H1 (cell line): ENCODE data around the gene SHMT2. TPM values are rescaled to one million over a fixed set of nuclear protein-coding genes. Genes with fewer than 3 reads are reported as not detected.

Experiments
- CTCF ChIA-PET: fragments of 300-600 bp; sonication (Branson Sonifier 250); formaldehyde crosslinking; loops from one replicate; lab custom pipeline; 2021; ENCODE audit not compliant: partially characterized antibody; lab: Charles Lee
- POLR2A ChIA-PET: fragments of 300-600 bp; sonication (Branson Sonifier 250); formaldehyde crosslinking; loops from one replicate; lab custom pipeline; 2021; ENCODE audit warnings: inconsistent platforms; ENCODE audit not compliant: partially characterized antibody; lab: Charles Lee
- DNase-seq, 2 experiments: peaks; one replicate each; pipeline versions ENCODE4 v3.0.0 to v3.0.0-alpha.2; 2010 to 2022; ENCODE audit warnings: low spot score in 2 of 2, low read depth in 1 of 2, mixed read lengths in 1 of 2
- FAIRE-seq: peaks from 2 replicates; lab custom pipeline; 2011; peaks lifted over from hg19 to GRCh38; lab: Jason Lieb, UNC
- H2AFZ ChIP-seq: 2 replicates; pipeline ENCODE4 v1.8.1; 2012; ENCODE audit warnings: low read length, inconsistent platforms
- H2AK5ac ChIP-seq: 2 replicates; pipeline ENCODE4 v1.6.1; 2013; ENCODE audit warnings: low read depth, low read length
- H2BK120ac ChIP-seq: replicated peaks from 2 replicates; pipeline ENCODE3; 2013; ENCODE audit warnings: low read depth, low read length, inconsistent platforms
- H2BK12ac ChIP-seq: 2 replicates; pipeline ENCODE4 v1.6.1; 2013; ENCODE audit warnings: low read depth, low read length
- H2BK15ac ChIP-seq: 2 replicates; pipeline ENCODE4 v1.6.1; 2013; ENCODE audit warnings: low read length
- H2BK20ac ChIP-seq: 2 replicates; pipeline ENCODE4 v1.6.1; 2013; ENCODE audit warnings: low read length
- H2BK5ac ChIP-seq: 2 replicates; pipeline ENCODE4 v1.6.1; 2013; ENCODE audit warnings: low read depth, low read length
- H3K14ac ChIP-seq: 2 replicates; pipeline ENCODE4 v1.6.1; 2013; ENCODE audit warnings: inconsistent platforms; ENCODE audit not compliant: insufficient read length
- H3K18ac ChIP-seq: 2 replicates; pipeline ENCODE4 v1.6.1; 2013; ENCODE audit warnings: low read length; ENCODE audit errors: extremely low read depth
- H3K23ac ChIP-seq: 2 replicates; pipeline ENCODE4 v1.6.1; 2013; ENCODE audit warnings: inconsistent platforms; ENCODE audit not compliant: insufficient read length
- H3K23me2 ChIP-seq: 2 replicates; pipeline ENCODE4 v1.6.1; 2013; ENCODE audit warnings: low read depth, low read length
- H3K27ac ChIP-seq: 2 replicates; pipeline ENCODE4 v1.6.1; 2011; ENCODE audit warnings: low read depth, low read length, inconsistent platforms
- H3K27me3 ChIP-seq, 4 experiments: replicated peaks in 1 of 4; 1 replicate in 1 of 4; 2 replicates in 3 of 4; pipeline versions ENCODE4 v1.6.1 to v1.8.1; 2011 to 2013; ENCODE audit warnings: low read length in 3 of 4, mild to moderate bottlenecking in 3 of 4, inconsistent platforms in 2 of 4, mixed read lengths in 2 of 4, moderate library complexity in 1 of 4; ENCODE audit not compliant: control insufficient read depth in 3 of 4, insufficient read depth in 3 of 4; ENCODE audit errors: extremely low read depth in 1 of 4
- H3K36me3 ChIP-seq, 4 experiments: 2 replicates each; pipeline versions ENCODE4 v1.6.1 to v1.8.1; 2011 to 2013; ENCODE audit warnings: mild to moderate bottlenecking in 4 of 4, low read length in 3 of 4, moderate library complexity in 2 of 4, control low read depth in 1 of 4, inconsistent platforms in 1 of 4; ENCODE audit not compliant: insufficient read depth in 4 of 4, control insufficient read depth in 2 of 4
- H3K4ac ChIP-seq: replicated peaks from 2 replicates; pipeline ENCODE3; 2013; ENCODE audit warnings: low read length, low read depth, mixed read lengths, inconsistent platforms; ENCODE audit not compliant: insufficient read length
- H3K4me1 ChIP-seq, 4 experiments: replicated peaks in 1 of 4; 1 replicate in 1 of 4; 2 replicates in 3 of 4; pipeline versions ENCODE4 v1.6.1 to v1.8.1; 2011 to 2013; ENCODE audit warnings: low read length in 3 of 4, inconsistent platforms in 2 of 4, mixed read lengths in 1 of 4; ENCODE audit not compliant: insufficient read depth in 4 of 4, control insufficient read depth in 3 of 4
- H3K4me2 ChIP-seq, 2 experiments: 2 replicates each; pipeline versions ENCODE4 v1.6.1 to v1.8.1; 2011 to 2013; ENCODE audit warnings: low read depth in 2 of 2, low read length in 2 of 2, control low read depth in 1 of 2, inconsistent platforms in 1 of 2, mild to moderate bottlenecking in 1 of 2; ENCODE audit not compliant: insufficient read depth in 1 of 2
- H3K4me3 ChIP-seq, 4 experiments: fragments of 200-600, 300-600 bp in 1 of 4; sonication (generic), shearing (Covaris generic), sonication (Bioruptor Twin) in 1 of 4; 2 replicates each; pipeline versions ENCODE4 v1.5.1 to v1.8.1; 2011 to 2016; ENCODE audit warnings: low read length in 4 of 4, low read depth in 3 of 4, control low read depth in 2 of 4, inconsistent platforms in 2 of 4, mild to moderate bottlenecking in 2 of 4, mixed read lengths in 1 of 4, moderate library complexity in 1 of 4; ENCODE audit not compliant: insufficient read depth in 2 of 4; ENCODE audit errors: extremely low read depth in 1 of 4
- H3K56ac ChIP-seq: replicated peaks from 2 replicates; pipeline ENCODE3; 2013; ENCODE audit warnings: low read depth, mild to moderate bottlenecking, mixed read lengths, low read length, inconsistent platforms; ENCODE audit not compliant: insufficient read length
- H3K79me1 ChIP-seq: 2 replicates; pipeline ENCODE4 v1.6.1; 2013; ENCODE audit warnings: low read depth, low read length, control low read depth
- H3K79me2 ChIP-seq, 2 experiments: 2 replicates each; pipeline versions ENCODE4 v1.6.1 to v1.8.1; 2012 to 2013; ENCODE audit warnings: low read length in 2 of 2, mild to moderate bottlenecking in 2 of 2, inconsistent platforms in 1 of 2; ENCODE audit not compliant: insufficient read depth in 2 of 2, control insufficient read depth in 1 of 2
- H3K9ac ChIP-seq, 4 experiments: replicated peaks in 1 of 4; 1 replicate in 1 of 4; 2 replicates in 3 of 4; pipeline versions ENCODE4 v1.6.1 to v1.8.1; 2011 to 2013; ENCODE audit warnings: low read depth in 3 of 4, low read length in 3 of 4, control low read depth in 2 of 4, mild to moderate bottlenecking in 2 of 4, moderate library complexity in 2 of 4, inconsistent platforms in 1 of 4; ENCODE audit errors: extremely low read depth in 1 of 4
- H3K9me3 ChIP-seq, 2 experiments: 2 replicates each; pipeline versions ENCODE4 v1.6.1 to v1.8.1; 2012 to 2013; ENCODE audit warnings: mild to moderate bottlenecking in 2 of 2, moderate library complexity in 2 of 2, control low read depth in 1 of 2, inconsistent platforms in 1 of 2, low read depth in 1 of 2, low read length in 1 of 2, mixed read lengths in 1 of 2; ENCODE audit not compliant: insufficient read depth in 2 of 2
- H4K20me1 ChIP-seq, 2 experiments: replicated peaks in 1 of 2; 2 replicates each; pipeline versions ENCODE3 to v1.8.1; 2011 to 2013; ENCODE audit warnings: inconsistent platforms in 2 of 2, low read length in 2 of 2, mild to moderate bottlenecking in 1 of 2; ENCODE audit not compliant: insufficient read depth in 2 of 2, control insufficient read depth in 1 of 2
- H4K5ac ChIP-seq: 2 replicates; pipeline ENCODE4 v1.6.1; 2013; ENCODE audit warnings: low read length, low read depth, mixed read lengths, inconsistent platforms; ENCODE audit not compliant: insufficient read length
- H4K8ac ChIP-seq: 2 replicates; pipeline ENCODE4 v1.8.0; 2013; ENCODE audit warnings: mild to moderate bottlenecking, moderate library complexity, low read length, inconsistent platforms; ENCODE audit not compliant: insufficient read depth; ENCODE audit errors: extremely low read depth
- H4K91ac ChIP-seq: replicated peaks from 2 replicates; pipeline ENCODE3; 2013; ENCODE audit warnings: low read length, mixed read lengths, inconsistent platforms; ENCODE audit not compliant: insufficient read length
- WGBS, 2 experiments: shearing (Covaris generic) in 1 of 2; methylation state at CpG; one replicate each; pipeline versions ENCODE4 v1.1.6 to v1.1.7; 2013 to 2015; ENCODE audit warnings: low lambda C conversion rate in 2 of 2, mixed read lengths in 2 of 2, inconsistent platforms in 1 of 2, low coverage in 1 of 2, missing lambda C conversion rate in 1 of 2; ENCODE audit not compliant: insufficient replicate concordance in 2 of 2, insufficient coverage in 1 of 2, insufficient read length in 1 of 2; ENCODE audit errors: extremely low coverage in 1 of 2, missing lambda C conversion rate in 1 of 2; 5-methylcytosine and 5-hydroxymethylcytosine counted together
- polyA plus RNA-seq, 7 experiments: library from polyadenylated mRNA; depleted of rRNA in 3 of 7; stranded (reverse) in 5 of 7; unstranded in 2 of 7; fragments of >200 nt in 5 of 7; fragments of 200-250 nt in 2 of 7; gene quantifications; 1 replicate in 5 of 7; 2 replicates in 1 of 7; 4 replicates in 1 of 7; pipeline versions ENCODE4 v1.2.1 to v1.2.3, GENCODE V29; 2011 to 2013; ENCODE audit warnings: missing spikeins in 2 of 7, mixed read lengths in 2 of 7
- total RNA-seq: library from RNA; stranded (reverse); fragmentation: NEBNext Ultra II Directional; extraction: Animal tissue kit (Norgen Biotek cat#: 25700); gene quantifications from 2 replicates; pipeline ENCODE4 v1.2.1, GENCODE V29; 2021

Gene SHMT2
- total and polyA plus RNA-seq, 2 of the 8 experiments (the other 6 are each of a cell fraction or from before 2014, with no cell fraction given), result 274 to 520 TPM

DNA sequence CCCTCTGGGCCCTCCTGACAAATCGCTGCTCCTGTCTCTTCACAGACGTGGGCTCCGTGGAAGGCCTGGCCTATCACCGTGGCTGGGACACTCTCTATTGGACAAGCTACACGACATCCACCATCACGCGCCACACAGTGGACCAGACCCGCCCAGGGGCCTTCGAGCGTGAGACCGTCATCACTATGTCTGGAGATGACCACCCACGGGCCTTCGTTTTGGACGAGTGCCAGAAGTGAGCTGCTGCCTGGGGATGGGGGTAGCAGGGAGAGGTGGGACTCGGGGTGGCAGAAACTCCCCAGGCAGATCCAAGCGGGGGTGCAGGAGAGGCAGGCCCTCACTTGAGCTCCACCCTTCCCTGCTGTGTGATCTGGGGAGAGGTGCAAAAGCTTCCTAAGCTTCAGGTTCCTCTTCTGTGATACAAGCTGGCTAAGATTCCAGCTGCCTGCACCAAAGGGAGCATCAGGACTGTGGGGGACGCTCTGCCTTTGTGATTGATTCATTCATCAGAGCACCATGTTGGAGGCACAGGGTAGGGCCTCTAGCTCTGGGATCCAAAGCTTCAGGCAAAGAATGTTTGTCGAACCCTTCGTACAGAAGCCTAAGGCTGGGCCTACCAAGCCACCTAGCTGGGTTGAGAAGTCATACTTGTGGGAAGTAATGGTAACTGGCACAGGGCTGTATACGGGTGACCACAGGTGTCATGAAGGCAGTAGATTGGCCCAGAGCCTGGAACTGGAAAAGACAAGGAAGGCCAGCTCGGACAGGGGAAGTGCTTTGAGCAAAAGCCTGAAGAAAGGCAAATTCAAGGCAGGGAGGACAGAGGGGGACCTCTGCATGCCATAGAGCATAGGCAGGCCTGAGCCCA, 42.1 kb upstream of the SHMT2 start:
- H3K23ac ChIP-seq, result no peak overlapping the region
- H2BK15ac ChIP-seq, result no peak overlapping the region
- FAIRE-seq, result no peak
- no peak overlapping the region for H3K27ac ChIP-seq
- ChIA-PET POLR2A (interaction anchor here (1.3 to 11.0 kb wide), 6 partner anchors 9 to 59 kb away, joined by 5 to 91 read pairs (median 14); partner anchors contain the start of genes LRP1 and SHMT2), CTCF (interaction anchor here (0.9 to 21.9 kb wide), 12 partner anchors 1 to 95 kb away, joined by 3 to 389 read pairs (median 4); partner anchors contain the start of genes LRP1-AS and STAT6)
- no peak overlapping the region for H2AK5ac ChIP-seq
- no peak overlapping the region for H3K14ac ChIP-seq
- 90% methylated on average over 21 of the region's 21 CpGs; no CpG with 5 or more reads in 1 of the 2 experiments for WGBS, 2 experiments
- peaks cover 9 to 24% of the 10 kb centered on the region in 2 experiments for H4K20me1 ChIP-seq
- no peaks in the 10 kb centered on the region for H3K9me3 ChIP-seq
- peaks cover 7% of the 10 kb centered on the region; the same call in 1 of the 2 replicates for H3K23me2 ChIP-seq
- H2BK20ac ChIP-seq, result no peak overlapping the region
- H3K27me3 ChIP-seq, result no peaks in the 10 kb centered on the region
- no peak overlapping the region for H3K18ac ChIP-seq
- no peak overlapping the region for H2BK5ac ChIP-seq
- H4K5ac ChIP-seq, result no peak overlapping the region
- no peak overlapping the region for H3K9ac ChIP-seq
- no peak overlapping the region for H3K56ac ChIP-seq
- no peak overlapping the region for H2AFZ ChIP-seq
- H4K91ac ChIP-seq, result no peak overlapping the region
- DNase-seq, result no peak
- no peaks in the 10 kb centered on the region for H3K79me1 ChIP-seq
- no peak overlapping the region for H3K4ac ChIP-seq
- H3K4me1 ChIP-seq, result no peaks in the 10 kb centered on the region; a peak in 2 of 7 replicates
- no peak overlapping the region for H3K4me3 ChIP-seq
- H3K4me2 ChIP-seq, result no peak overlapping the region
- no peak overlapping the region for H2BK12ac ChIP-seq
- no peaks in the 10 kb centered on the region for H3K79me2 ChIP-seq
- no peak overlapping the region for H2BK120ac ChIP-seq
- H3K36me3 ChIP-seq, result peaks cover 51 to 87% (median 81%) of the 10 kb centered on the region in 4 experiments
- no peak overlapping the region for H4K8ac ChIP-seq
